OCI-LY7 (cell line): ENCODE results near the gene NCAM1. TPM values are rescaled to one million over a fixed set of nuclear protein-coding genes. Genes with fewer than 3 reads are reported as not detected.

ENCODE experiments used
- BruUV-seq: library from RNA; stranded (reverse); fragments of 400-500 nt; replicated peaks from 2 replicates; lab custom pipeline; 2021; lab: Mats Ljungman, UMichigan
- CTCF ChIA-PET: fragments of 300-600 bp; sonication (Branson Sonifier 250); formaldehyde crosslinking; loops from one replicate; lab custom pipeline; 2022; ENCODE audit warnings: antibody characterized with exemption; ENCODE audit not compliant: unreplicated experiment; lab: Charles Lee
- POLR2A ChIA-PET: fragments of 300-600 bp; sonication (Branson Sonifier 250); formaldehyde crosslinking; loops from one replicate; lab custom pipeline; 2022; ENCODE audit warnings: antibody characterized with exemption; lab: Charles Lee
- DNase-seq: peaks from one replicate; pipeline ENCODE4 v3.0.0-alpha.2; 2015; ENCODE audit warnings: low spot score
- H2AFZ ChIP-seq: fragments of 200-600 bp; sonication (generic), shearing (Covaris generic); 2 replicates; pipeline ENCODE4 v1.6.1; 2014; ENCODE audit warnings: mild to moderate bottlenecking, antibody characterized with exemption, low read length, moderate library complexity
- H3K27ac ChIP-seq: fragments of 200-600 bp; sonication (generic); 2 replicates; pipeline ENCODE4 v1.5.1; 2014; ENCODE audit warnings: mixed run types, low read depth, mild to moderate bottlenecking, moderate library complexity, low read length, inconsistent platforms; ENCODE audit not compliant: poor library complexity, severe bottlenecking
- H3K36me3 ChIP-seq: fragments of 200-600 bp; sonication (generic); 2 replicates; pipeline ENCODE4 v1.6.1; 2014; ENCODE audit warnings: mild to moderate bottlenecking, antibody characterized with exemption, low read length, moderate library complexity, mixed read lengths; ENCODE audit not compliant: insufficient read depth
- H3K4me1 ChIP-seq: fragments of 200-600 bp; sonication (generic); 2 replicates; pipeline ENCODE4 v1.5.1; 2014; ENCODE audit warnings: mild to moderate bottlenecking, low read length; ENCODE audit not compliant: insufficient read depth, poor library complexity, severe bottlenecking
- H3K4me2 ChIP-seq: fragments of 200-600 bp; sonication (generic); 2 replicates; pipeline ENCODE4 v1.6.1; 2014; ENCODE audit warnings: mild to moderate bottlenecking, low read length
- H3K4me3 ChIP-seq: fragments of 200-600 bp; sonication (generic); 2 replicates; pipeline ENCODE4 v1.5.1; 2014; ENCODE audit warnings: mild to moderate bottlenecking, low read depth, low read length; ENCODE audit not compliant: poor library complexity, severe bottlenecking
- H3K79me2 ChIP-seq: fragments of 200-600 bp; sonication (generic); 2 replicates; pipeline ENCODE4 v1.6.1; 2016; ENCODE audit warnings: low read depth, mild to moderate bottlenecking, low read length, moderate library complexity, mixed read lengths; ENCODE audit not compliant: insufficient read depth
- H3K9me2 ChIP-seq: fragments of 200-600 bp; sonication (generic); 2 replicates; pipeline ENCODE4 v1.6.1; 2016; ENCODE audit warnings: mild to moderate bottlenecking, low read length, mixed read lengths; ENCODE audit not compliant: insufficient read depth
- H3K9me3 ChIP-seq: fragments of 200-600 bp; sonication (generic); 2 replicates; pipeline ENCODE4 v1.6.1; 2014; ENCODE audit warnings: mild to moderate bottlenecking, mixed run types, low read length, mixed read lengths
- H4K20me1 ChIP-seq: fragments of 200-600 bp; sonication (generic); 2 replicates; pipeline ENCODE4 v1.6.1; 2014; ENCODE audit warnings: mild to moderate bottlenecking, antibody characterized with exemption, low read length, moderate library complexity, mixed read lengths; ENCODE audit not compliant: insufficient read depth
- EZH2phosphoT487 ChIP-seq: fragments of 200-600 bp; sonication (generic); IDR thresholded peaks from 2 replicates; pipeline ENCODE4 v1.6.1; 2018; ENCODE audit warnings: low read depth, borderline replicate concordance, mild to moderate bottlenecking, mixed run types, antibody characterized with exemption, low read length, moderate library complexity, mixed read lengths
- intact Hi-C: fragments of 100-400 bp; cut with micrococcal nuclease; formaldehyde crosslinking; loops from one replicate; pipeline ENCODE4 v1.10.0; 2022; ENCODE audit not compliant: unreplicated experiment
- total RNA-seq, 2 experiments: library from RNA; depleted of rRNA in 1 of 2; stranded (reverse); fragments of >200 nt in 1 of 2; shearing (Covaris generic) in 1 of 2; gene quantifications; 2 replicates each; pipeline ENCODE4 v1.2.3, GENCODE V29; 2014 to 2022
- TF ChIP-seq, protein P1 (sequence below): fragments of 200-600 bp; sonication (generic); conservative IDR thresholded peaks from 2 replicates; pipeline ENCODE4 v1.5.1; 2014; ENCODE audit warnings: mild to moderate bottlenecking, antibody characterized with exemption, low read length, moderate library complexity, mixed read lengths

Gene NCAM1
- total RNA-seq, 2 experiments from 2014 or later: not detected

DNA sequence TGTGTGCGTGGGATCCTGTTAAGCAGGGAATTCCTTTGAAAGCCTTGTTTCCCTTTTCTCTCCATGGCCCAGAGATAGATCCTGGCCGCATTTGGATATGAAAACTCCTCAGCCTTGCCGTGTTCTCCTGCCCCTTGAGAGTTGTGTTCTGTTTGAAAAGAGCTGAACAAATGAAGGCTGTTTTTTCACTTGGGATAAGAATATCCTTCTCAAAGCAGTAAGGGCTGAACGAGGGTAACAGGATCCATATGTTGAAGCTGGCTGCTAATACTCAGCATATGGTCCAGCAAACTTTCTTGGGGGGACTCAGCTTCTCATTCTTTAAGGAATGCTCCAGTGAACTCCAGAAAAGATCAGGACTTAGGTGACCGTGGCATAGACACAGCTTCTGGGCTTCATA lies 238.6 kb downstream of the NCAM1 start:
- Histone ChIP-seq H3K27ac (no peak overlapping the region), H3K4me3 (no peak overlapping the region), H3K36me3 (no peaks in the 10 kb centered on the region), H3K9me2 (no peaks in the 10 kb centered on the region), H3K9me3 (no peaks in the 10 kb centered on the region), H3K79me2 (no peaks in the 10 kb centered on the region), H3K4me2 (no peak overlapping the region), H3K4me1 (no peaks in the 10 kb centered on the region), H4K20me1 (no peaks in the 10 kb centered on the region), H2AFZ (no peak overlapping the region)
- DNase-seq: no peak
- intact Hi-C loops: no loop called here
- POLR2A ChIA-PET: no interaction called here
- BruUV-seq: no TSS peak
- CTCF ChIA-PET: no interaction called here
- TF ChIP-seq EZH2phosphoT487: no peak
- TF ChIP-seq, protein P1, sequence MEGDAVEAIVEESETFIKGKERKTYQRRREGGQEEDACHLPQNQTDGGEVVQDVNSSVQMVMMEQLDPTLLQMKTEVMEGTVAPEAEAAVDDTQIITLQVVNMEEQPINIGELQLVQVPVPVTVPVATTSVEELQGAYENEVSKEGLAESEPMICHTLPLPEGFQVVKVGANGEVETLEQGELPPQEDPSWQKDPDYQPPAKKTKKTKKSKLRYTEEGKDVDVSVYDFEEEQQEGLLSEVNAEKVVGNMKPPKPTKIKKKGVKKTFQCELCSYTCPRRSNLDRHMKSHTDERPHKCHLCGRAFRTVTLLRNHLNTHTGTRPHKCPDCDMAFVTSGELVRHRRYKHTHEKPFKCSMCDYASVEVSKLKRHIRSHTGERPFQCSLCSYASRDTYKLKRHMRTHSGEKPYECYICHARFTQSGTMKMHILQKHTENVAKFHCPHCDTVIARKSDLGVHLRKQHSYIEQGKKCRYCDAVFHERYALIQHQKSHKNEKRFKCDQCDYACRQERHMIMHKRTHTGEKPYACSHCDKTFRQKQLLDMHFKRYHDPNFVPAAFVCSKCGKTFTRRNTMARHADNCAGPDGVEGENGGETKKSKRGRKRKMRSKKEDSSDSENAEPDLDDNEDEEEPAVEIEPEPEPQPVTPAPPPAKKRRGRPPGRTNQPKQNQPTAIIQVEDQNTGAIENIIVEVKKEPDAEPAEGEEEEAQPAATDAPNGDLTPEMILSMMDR: no peak

DNA sequence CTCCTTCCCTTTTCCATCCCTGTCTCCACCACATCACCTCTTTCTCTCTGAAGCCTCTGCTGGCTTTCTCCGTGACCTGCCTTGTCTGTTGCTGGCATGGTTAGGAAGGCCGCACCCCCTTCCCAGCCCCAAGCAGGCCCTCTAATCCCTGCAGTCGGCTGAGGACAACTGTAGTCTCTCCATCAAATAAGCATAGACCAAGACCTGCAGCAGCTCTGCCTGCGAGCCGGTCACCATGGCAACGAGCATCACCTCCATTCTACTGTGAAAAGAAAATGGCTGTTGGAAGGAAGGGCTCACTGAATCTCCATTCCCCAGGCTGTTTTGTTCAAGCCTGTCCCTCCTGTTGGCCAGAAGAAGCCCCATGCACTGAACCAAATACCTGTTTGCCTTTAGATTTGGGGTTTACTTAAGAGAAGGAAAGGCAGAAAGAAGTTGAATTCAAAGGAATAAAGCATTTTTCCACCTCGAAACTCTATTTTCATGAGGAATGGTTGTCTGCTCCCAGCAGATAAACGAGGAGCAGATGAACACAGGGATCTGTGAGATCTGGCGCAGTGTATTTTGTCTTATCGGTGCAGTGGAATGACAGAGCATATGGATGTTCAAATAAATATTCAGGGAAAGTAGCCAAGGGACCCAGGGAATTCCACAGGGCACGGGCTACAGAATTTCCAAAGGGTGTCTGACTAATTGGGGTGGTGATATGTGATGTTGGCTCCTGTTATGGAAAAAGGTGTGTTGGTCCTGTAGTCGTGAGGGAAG lies 240.0 kb downstream of the NCAM1 start:
- ChIA-PET CTCF (no interaction called here), POLR2A (no interaction called here)
- H3K79me2 ChIP-seq: no peaks in the 10 kb centered on the region
- no peak overlapping the region for H3K27ac ChIP-seq
- no peaks in the 10 kb centered on the region for H3K9me3 ChIP-seq
- no peak for DNase-seq
- no peaks in the 10 kb centered on the region for H3K9me2 ChIP-seq
- H3K4me1 ChIP-seq: no peaks in the 10 kb centered on the region
- H3K4me2 ChIP-seq: no peak overlapping the region
- H3K4me3 ChIP-seq: no peak overlapping the region
- intact Hi-C loops: no loop called here
- no peaks in the 10 kb centered on the region for H4K20me1 ChIP-seq
- H2AFZ ChIP-seq: no peak overlapping the region
- no TSS peak for BruUV-seq
- TF ChIP-seq, protein P1: no peak
- TF ChIP-seq EZH2phosphoT487: no peak
- H3K36me3 ChIP-seq: no peaks in the 10 kb centered on the region

DNA sequence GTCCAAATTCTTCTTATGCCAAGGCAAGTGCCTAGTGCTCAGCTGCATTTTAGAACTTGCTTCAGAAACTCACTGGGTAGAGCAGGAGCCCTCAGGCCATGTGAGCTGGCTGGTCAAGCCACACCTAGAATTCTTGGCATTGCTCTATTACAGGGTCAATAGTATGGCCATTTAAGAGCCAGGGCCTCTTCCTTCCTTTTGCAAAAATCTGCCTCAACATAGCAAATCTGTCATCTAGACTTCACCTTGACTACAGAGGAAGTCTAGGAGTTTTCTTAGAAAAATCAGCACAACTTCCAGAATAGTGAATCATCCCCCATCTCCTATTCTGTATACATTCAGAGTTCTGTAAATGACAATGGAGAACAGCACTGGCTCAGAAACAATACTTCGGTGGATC lies 241.2 kb downstream of the NCAM1 start:
- POLR2A ChIA-PET: no interaction called here
- Histone ChIP-seq H3K79me2 (no peaks in the 10 kb centered on the region), H3K9me2 (no peaks in the 10 kb centered on the region), H3K36me3 (no peaks in the 10 kb centered on the region), H2AFZ (no peak overlapping the region), H3K27ac (no peak overlapping the region), H3K4me2 (no peak overlapping the region), H3K4me3 (no peak overlapping the region), H3K9me3 (no peaks in the 10 kb centered on the region), H4K20me1 (no peaks in the 10 kb centered on the region), H3K4me1 (no peaks in the 10 kb centered on the region)
- CTCF ChIA-PET: interaction anchor here (0.6 kb wide), 1 partner anchor 375 kb away, joined by 3 read pairs; no protein-coding TSS in a partner anchor
- DNase-seq: no peak
- TF ChIP-seq, protein P1: no peak
- no peak for TF ChIP-seq EZH2phosphoT487
- intact Hi-C loops: no loop called here
- BruUV-seq: no TSS peak
